CD4-positive, CD25-positive, alpha-beta regulatory T cell (primary cell): ENCODE measurements around the gene NRN1L. TPM values are rescaled to one million over a fixed set of nuclear protein-coding genes. Genes with fewer than 3 reads are reported as not detected.
A peak's percentile ranks its signal among the peaks of the same experiment; 100 is the strongest.

ENCODE experiments used
- ATAC-seq, 2 donors: fragments of 150-1000 bp; cut with Tn5 transposase; one replicate each; pipeline ENCODE4 v1.10.0; 2021; ENCODE audit warnings: low read depth in 2 of 2, moderate number of reproducible peaks in 2 of 2, moderate library complexity in 1 of 2
- DNase-seq, 3 donors: peaks; one replicate each; pipeline versions ENCODE4 v3.0.0 to v3.0.0-alpha.2; 2012 to 2022; ENCODE audit warnings: mixed read lengths in 1 of 3
- H3K27ac ChIP-seq: one replicate; pipeline ENCODE4 v1.7.0; 2013; ENCODE audit warnings: mild to moderate bottlenecking, low read length; ENCODE audit not compliant: insufficient read depth, poor library complexity, severe bottlenecking
- H3K27me3 ChIP-seq: one replicate; pipeline ENCODE4 v1.7.0; 2013; ENCODE audit warnings: low read length; ENCODE audit not compliant: control insufficient read depth, insufficient read depth
- H3K36me3 ChIP-seq: one replicate; pipeline ENCODE4 v1.7.0; 2013; ENCODE audit warnings: mild to moderate bottlenecking, low read length, moderate library complexity; ENCODE audit not compliant: control insufficient read depth, insufficient read depth
- H3K4me1 ChIP-seq: 2 replicates; pipeline ENCODE4 v1.7.0; 2013; ENCODE audit warnings: mild to moderate bottlenecking, low read length; ENCODE audit not compliant: insufficient read depth, control insufficient read depth, poor library complexity, severe bottlenecking
- H3K4me3 ChIP-seq: one replicate; pipeline ENCODE4 v1.7.0; 2013; ENCODE audit warnings: low read depth, mild to moderate bottlenecking, low read length, moderate library complexity
- H3K9me3 ChIP-seq, 2 experiments: 1 replicate in 1 of 2; 2 replicates in 1 of 2; pipeline ENCODE4 v1.7.0; 2013; ENCODE audit warnings: low read length in 2 of 2, mild to moderate bottlenecking in 1 of 2, moderate library complexity in 1 of 2; ENCODE audit not compliant: control insufficient read depth in 2 of 2
- H3K27ac Mint-ChIP-seq, 3 donors: one replicate each; pipeline ENCODE4 v1.8.0; 2020 to 2022; ENCODE audit warnings: mild to moderate bottlenecking in 3 of 3, mixed read lengths in 3 of 3, moderate library complexity in 2 of 3
- H3K27me3 Mint-ChIP-seq: one replicate; pipeline ENCODE4 v1.8.0; 2022; ENCODE audit warnings: mild to moderate bottlenecking, mixed read lengths
- H3K36me3 Mint-ChIP-seq: one replicate; pipeline ENCODE4 v1.8.0; 2020; ENCODE audit warnings: mixed read lengths
- H3K4me1 Mint-ChIP-seq, 4 donors: one replicate each; pipeline ENCODE4 v1.8.0; 2020 to 2022; ENCODE audit warnings: mixed read lengths in 4 of 4, mild to moderate bottlenecking in 1 of 4
- H3K4me3 Mint-ChIP-seq, 4 donors: one replicate each; pipeline ENCODE4 v1.8.0; 2020 to 2022; ENCODE audit warnings: mild to moderate bottlenecking in 4 of 4, mixed read lengths in 4 of 4, moderate library complexity in 3 of 4
- H3K9me3 Mint-ChIP-seq, 7 donors: one replicate each; pipeline ENCODE4 v1.8.0; 2020 to 2022; ENCODE audit warnings: mixed read lengths in 7 of 7, mild to moderate bottlenecking in 3 of 7, moderate library complexity in 2 of 7
- polyA plus RNA-seq, 4 donors: library from polyadenylated mRNA; unstranded; fragments of 300-500 nt; fragmentation: Illumina TruSeq; gene quantifications; one replicate each; pipeline ENCODE4 v1.2.3, GENCODE V29; 2021
- total RNA-seq: library from RNA; stranded (reverse); gene quantifications from one replicate; pipeline ENCODE4 v1.2.3, GENCODE V29; 2022

The NRN1L gene
- total and polyA plus RNA-seq, 5 donors from 2014 or later = 0.37 to 2.7 (median 0.65) TPM; not detected in 2

GRCh38 chr16:67915831-67916723 is 31.4 kb downstream of the NRN1L start:
- peaks cover 22% of the 10 kb centered on the region for H3K36me3 ChIP-seq
- no peaks in the 10 kb centered on the region for H3K27me3 ChIP-seq
- Mint-ChIP-seq H3K4me1 (peaks cover 0 to 33% (median 22%) of the 10 kb centered on the region in 4 donors), H3K9me3 (peaks cover 0 to 3% (median 0%) of the 10 kb centered on the region in 7 donors), H3K4me3 (no peak overlapping the region), H3K27ac (peak overlapping the region; percentile 61 to 88 (median 87)), H3K27me3 (no peaks in the 10 kb centered on the region), H3K36me3 (peaks cover 29% of the 10 kb centered on the region)
- no peak overlapping the region for H3K4me3 ChIP-seq
- H3K4me1 ChIP-seq = peaks cover 3% of the 10 kb centered on the region
- ATAC-seq = no peak
- no peaks in the 10 kb centered on the region for H3K9me3 ChIP-seq
- no peak overlapping the region for H3K27ac ChIP-seq
- DNase-seq = no peak

GRCh38 chr16:67917140-67917851 is 32.6 kb downstream of the NRN1L start:
- Histone ChIP-seq H3K27ac (no peak overlapping the region), H3K9me3 (no peaks in the 10 kb centered on the region), H3K36me3 (peaks cover 19% of the 10 kb centered on the region), H3K4me1 (peaks cover 3% of the 10 kb centered on the region), H3K27me3 (no peaks in the 10 kb centered on the region), H3K4me3 (no peak overlapping the region)
- H3K4me1 Mint-ChIP-seq = peaks cover 0 to 40% (median 22%) of the 10 kb centered on the region in 4 donors
- peaks cover 29% of the 10 kb centered on the region for H3K36me3 Mint-ChIP-seq
- DNase-seq (no peak), ATAC-seq (no peak)
- H3K9me3 Mint-ChIP-seq = peaks cover 0 to 3% (median 0%) of the 10 kb centered on the region in 7 donors
- peak overlapping the region in 1 of 3 donors; percentile 88 for H3K27ac Mint-ChIP-seq
- no peak overlapping the region for H3K4me3 Mint-ChIP-seq
- no peaks in the 10 kb centered on the region for H3K27me3 Mint-ChIP-seq

- Mint-ChIP-seq H3K36me3 (peaks cover 29% of the 10 kb centered on the region), H3K27me3 (no peaks in the 10 kb centered on the region), H3K27ac (peak overlapping the region in 1 of 3 donors; percentile 88), H3K9me3 (peaks cover 0 to 3% (median 0%) of the 10 kb centered on the region in 7 donors), H3K4me1 (peaks cover 0 to 42% (median 22%) of the 10 kb centered on the region in 4 donors), H3K4me3 (no peak overlapping the region)
- Histone ChIP-seq H3K27ac (no peak overlapping the region), H3K4me3 (no peak overlapping the region), H3K27me3 (no peaks in the 10 kb centered on the region), H3K36me3 (peaks cover 19% of the 10 kb centered on the region), H3K4me1 (peaks cover 3% of the 10 kb centered on the region), H3K9me3 (no peaks in the 10 kb centered on the region)
- ATAC-seq (peak; percentile 95 to 96), DNase-seq (peak in 1 of 3 donors; percentile 32)
Observed at GRCh38 chr16:67917852-67918236, 33.2 kb downstream of the NRN1L start.

GRCh38 chr16:67919622-67920221 is 35.0 kb downstream of the NRN1L start:
- Histone ChIP-seq H3K9me3 (no peaks in the 10 kb centered on the region), H3K27ac (no peak overlapping the region), H3K4me3 (no peak overlapping the region), H3K27me3 (no peaks in the 10 kb centered on the region), H3K4me1 (peaks cover 3% of the 10 kb centered on the region), H3K36me3 (peaks cover 23% of the 10 kb centered on the region)
- Mint-ChIP-seq H3K27me3 (no peaks in the 10 kb centered on the region), H3K4me1 (peaks cover 0 to 38% (median 21%) of the 10 kb centered on the region in 4 donors), H3K36me3 (peaks cover 23% of the 10 kb centered on the region), H3K27ac (peak overlapping the region in 1 of 3 donors; percentile 23), H3K9me3 (peaks cover 0 to 3% (median 0%) of the 10 kb centered on the region in 7 donors), H3K4me3 (no peak overlapping the region)
- ATAC-seq (no peak), DNase-seq (peak in 1 of 3 donors; percentile 32)

- peak overlapping the region in 2 of 3 donors; percentile 44 to 71 for H3K27ac Mint-ChIP-seq
- no peak overlapping the region for H3K4me3 ChIP-seq
- peaks cover 9% of the 10 kb centered on the region for H3K36me3 Mint-ChIP-seq
- no peak for ATAC-seq
- H3K9me3 Mint-ChIP-seq = peaks cover 0 to 3% (median 0%) of the 10 kb centered on the region in 7 donors
- no peaks in the 10 kb centered on the region for H3K27me3 ChIP-seq
- H3K4me1 ChIP-seq = peaks cover 3% of the 10 kb centered on the region
- no peak overlapping the region for H3K4me3 Mint-ChIP-seq
- H3K27ac ChIP-seq = no peak overlapping the region
- no peaks in the 10 kb centered on the region for H3K9me3 ChIP-seq
- peaks cover 0 to 23% (median 9%) of the 10 kb centered on the region in 4 donors for H3K4me1 Mint-ChIP-seq
- no peaks in the 10 kb centered on the region for H3K27me3 Mint-ChIP-seq
- no peak for DNase-seq
- H3K36me3 ChIP-seq = peaks cover 23% of the 10 kb centered on the region
Observed at GRCh38 chr16:67922221-67922620, 37.5 kb downstream of the NRN1L start.

GRCh38 chr16:67922740-67923139 is 38.1 kb downstream of the NRN1L start:
- Histone ChIP-seq H3K36me3 (peaks cover 28% of the 10 kb centered on the region), H3K27ac (no peak overlapping the region), H3K9me3 (no peaks in the 10 kb centered on the region), H3K4me3 (no peak overlapping the region), H3K27me3 (no peaks in the 10 kb centered on the region), H3K4me1 (no peaks in the 10 kb centered on the region)
- no peak for ATAC-seq
- Mint-ChIP-seq H3K36me3 (peaks cover 4% of the 10 kb centered on the region), H3K27ac (peak overlapping the region in 1 of 3 donors; percentile 44), H3K4me1 (peaks cover 0 to 18% (median 4%) of the 10 kb centered on the region in 4 donors), H3K27me3 (no peaks in the 10 kb centered on the region), H3K4me3 (no peak overlapping the region), H3K9me3 (no peaks in the 10 kb centered on the region)
- DNase-seq = no peak

- peak overlapping the region; percentile 42 to 74 (median 44) for H3K27ac Mint-ChIP-seq
- Histone ChIP-seq H3K27ac (no peak overlapping the region), H3K9me3 (no peaks in the 10 kb centered on the region), H3K4me3 (no peak overlapping the region), H3K4me1 (peaks cover 4% of the 10 kb centered on the region), H3K36me3 (peaks cover 25% of the 10 kb centered on the region), H3K27me3 (no peaks in the 10 kb centered on the region)
- DNase-seq (no peak), ATAC-seq (no peak)
- no peaks in the 10 kb centered on the region for H3K27me3 Mint-ChIP-seq
- no peaks in the 10 kb centered on the region for H3K36me3 Mint-ChIP-seq
- H3K9me3 Mint-ChIP-seq = no peaks in the 10 kb centered on the region
- no peak overlapping the region for H3K4me3 Mint-ChIP-seq
- H3K4me1 Mint-ChIP-seq = peaks cover 0 to 18% (median 1%) of the 10 kb centered on the region in 4 donors
Observed at GRCh38 chr16:67923414-67924116, 38.9 kb downstream of the NRN1L start.
